GM12878 (cell line): ENCODE results near the gene DCAF17. TPM values are rescaled to one million over a fixed set of nuclear protein-coding genes. Genes with fewer than 3 reads are reported as not detected.

ENCODE experiments used
- ATF7 ChIP-seq: fragments of 450-650 bp; IDR thresholded peaks from 2 replicates; pipeline ENCODE4 v1.6.1; 2016; ENCODE audit warnings: low read depth, mild to moderate bottlenecking
- BCL11A ChIP-seq: IDR thresholded peaks from 2 replicates; pipeline ENCODE4 v1.6.1; 2011; ENCODE audit warnings: low read depth, low read length
- CBX5 ChIP-seq: sonication (generic); IDR thresholded peaks from 2 replicates; pipeline ENCODE4 v1.6.1; 2016; ENCODE audit warnings: low read depth, moderate library complexity, mild to moderate bottlenecking, inconsistent platforms
- CREM ChIP-seq: IDR thresholded peaks from 2 replicates; pipeline ENCODE4 v1.6.1; 2014; ENCODE audit warnings: antibody characterized with exemption, low read depth
- FOXM1 ChIP-seq: IDR thresholded peaks from 2 replicates; pipeline ENCODE4 v1.6.1; 2012; ENCODE audit warnings: low read depth, mild to moderate bottlenecking, inconsistent platforms, low read length, moderate library complexity
- IRF4 ChIP-seq: IDR thresholded peaks from 2 replicates; pipeline ENCODE4 v1.6.1; 2011; ENCODE audit warnings: low read depth, low read length
- MEF2A ChIP-seq: IDR thresholded peaks from 2 replicates; pipeline ENCODE4 v1.6.1; 2011; ENCODE audit warnings: low read depth, mild to moderate bottlenecking, low read length, moderate library complexity; ENCODE audit not compliant: insufficient read depth
- NRF1 ChIP-seq: conservative IDR thresholded peaks from 2 replicates; pipeline ENCODE4 v1.6.1; 2011; ENCODE audit warnings: mild to moderate bottlenecking, low read depth, low read length, improper control_type of control experiment
- PAX5 ChIP-seq: IDR thresholded peaks from 2 replicates; pipeline ENCODE4 v1.6.1; 2011; ENCODE audit warnings: low read depth, low read length, borderline replicate concordance
- POLR2A ChIP-seq: IDR thresholded peaks from 2 replicates; pipeline ENCODE4 v1.6.1; 2011; ENCODE audit warnings: low read depth, mild to moderate bottlenecking, low read length
- POLR2AphosphoS5 ChIP-seq: IDR thresholded peaks from 2 replicates; pipeline ENCODE4 v1.6.1; 2011; ENCODE audit warnings: mild to moderate bottlenecking, low read length, inconsistent platforms
- RUNX3 ChIP-seq: IDR thresholded peaks from 2 replicates; pipeline ENCODE4 v1.6.1; 2012; ENCODE audit warnings: low read length, inconsistent platforms
- SMAD1 ChIP-seq: fragments of 450-650 bp; IDR thresholded peaks from 2 replicates; pipeline ENCODE4 v1.6.1; 2018; ENCODE audit warnings: mild to moderate bottlenecking, low read depth; ENCODE audit not compliant: partially characterized antibody
- TAF1 ChIP-seq: IDR thresholded peaks from 2 replicates; pipeline ENCODE4 v1.6.1; 2011; ENCODE audit warnings: mild to moderate bottlenecking, low read depth, low read length, borderline replicate concordance
- TCF7 ChIP-seq: IDR thresholded peaks from 2 replicates; pipeline ENCODE4 v1.6.1; 2014; ENCODE audit warnings: antibody characterized with exemption, borderline replicate concordance
- ZNF384 ChIP-seq: IDR thresholded peaks from 2 replicates; pipeline ENCODE4 v1.6.1; 2012; ENCODE audit warnings: low read depth, mild to moderate bottlenecking, low read length, improper control_type of control experiment, borderline replicate concordance
- polyA plus RNA-seq, 11 experiments: library from polyadenylated mRNA; depleted of rRNA in 4 of 11; unstranded in 6 of 11; stranded (reverse) in 5 of 11; fragments of >200 nt; fragmentation: Nextera tagmentation in 4 of 11; fragmentation: Illumina TruSeq in 1 of 11; extraction: Ambion mirVana in 4 of 11; extraction: Trizol in 1 of 11; gene quantifications; 1 replicate in 1 of 11; 2 replicates in 10 of 11; pipeline versions ENCODE4 v1.2.1 to v1.2.3, GENCODE V29; 2011 to 2016; ENCODE audit warnings: inconsistent platforms in 2 of 11, missing spikeins in 2 of 11, low read depth in 1 of 11
- total RNA-seq, 4 experiments: library from RNA; depleted of rRNA in 3 of 4; stranded (reverse); fragments of >200 nt in 3 of 4; fragmentation: Illumina TruSeq in 1 of 4; extraction: Trizol in 1 of 4; gene quantifications; 2 replicates each; pipeline versions ENCODE4 v1.2.1 to v1.2.3, GENCODE V29; 2013 to 2021
- TF ChIP-seq, protein P1 (sequence below): IDR thresholded peaks from 2 replicates; pipeline ENCODE4 v1.6.1; 2011; ENCODE audit warnings: borderline replicate concordance, low read depth, mild to moderate bottlenecking, moderate library complexity, low read length; ENCODE audit not compliant: insufficient read depth, poor library complexity, severe bottlenecking
- TF ChIP-seq, protein P2 (sequence below): IDR thresholded peaks from 2 replicates; pipeline ENCODE4 v1.6.1; 2012; ENCODE audit warnings: low read depth, low read length, improper control_type of control experiment
- TF ChIP-seq, protein P3 (sequence below): fragments of 450-650 bp; IDR thresholded peaks from 2 replicates; pipeline ENCODE4 v1.6.1; 2016; ENCODE audit warnings: mild to moderate bottlenecking, moderate library complexity, borderline replicate concordance
- TF ChIP-seq, protein P4 (sequence below), 3 experiments: IDR thresholded peaks in 2 of 3; conservative IDR thresholded peaks in 1 of 3; 2 replicates each; pipeline ENCODE4 v1.5.1; 2011; ENCODE audit warnings: low read depth in 3 of 3, low read length in 3 of 3, mild to moderate bottlenecking in 3 of 3, control low read depth in 2 of 3, moderate library complexity in 2 of 3, inconsistent platforms in 1 of 3, mixed read lengths in 1 of 3; ENCODE audit not compliant: control insufficient read depth in 2 of 3, insufficient read depth in 1 of 3; ENCODE audit errors: extremely low read depth in 1 of 3
- TF ChIP-seq, protein P5 (sequence below): fragments of 450-650 bp; IDR thresholded peaks from 2 replicates; pipeline ENCODE4 v1.6.1; 2017; ENCODE audit warnings: low read depth, mild to moderate bottlenecking, moderate library complexity

DCAF17 gene
- total and polyA plus RNA-seq, 10 of the 15 experiments (the other 5 are each of a cell fraction or from before 2014, with no cell fraction given): 5.2 to 32.9 (median 23.4) TPM

DNA sequence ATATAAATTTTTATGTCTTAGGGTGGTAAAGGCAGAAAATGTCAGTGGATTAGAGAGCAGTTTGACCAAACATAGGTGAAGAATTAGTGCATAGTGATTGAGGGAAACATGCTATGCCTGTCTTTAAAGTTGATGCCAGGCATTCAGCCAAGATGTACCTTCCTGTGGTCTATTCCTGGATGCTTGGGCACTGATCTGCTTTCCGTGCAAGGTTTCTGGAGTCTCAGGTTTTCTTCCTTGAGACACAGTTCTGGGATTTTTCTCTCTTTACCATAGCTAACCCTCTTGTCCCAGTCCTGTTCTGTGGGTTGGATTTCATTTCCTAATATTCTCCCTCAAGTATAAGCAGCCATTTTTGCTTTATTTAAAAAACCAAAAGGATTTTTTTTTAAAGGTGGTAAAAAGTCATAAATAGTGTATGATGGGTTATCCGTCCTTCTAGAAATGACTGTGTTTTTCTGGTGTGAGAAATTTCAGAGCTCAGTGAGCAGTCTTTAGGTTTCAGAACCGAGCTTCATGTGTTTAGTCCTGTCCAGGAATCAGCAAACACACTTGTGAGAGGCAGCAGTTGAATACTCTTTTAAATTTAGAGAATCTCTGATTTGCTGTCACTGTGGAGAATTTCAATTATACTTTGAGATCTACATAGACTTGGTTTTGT lies 45.3 kb downstream of the DCAF17 start (continued):
- TF ChIP-seq, protein P1, sequence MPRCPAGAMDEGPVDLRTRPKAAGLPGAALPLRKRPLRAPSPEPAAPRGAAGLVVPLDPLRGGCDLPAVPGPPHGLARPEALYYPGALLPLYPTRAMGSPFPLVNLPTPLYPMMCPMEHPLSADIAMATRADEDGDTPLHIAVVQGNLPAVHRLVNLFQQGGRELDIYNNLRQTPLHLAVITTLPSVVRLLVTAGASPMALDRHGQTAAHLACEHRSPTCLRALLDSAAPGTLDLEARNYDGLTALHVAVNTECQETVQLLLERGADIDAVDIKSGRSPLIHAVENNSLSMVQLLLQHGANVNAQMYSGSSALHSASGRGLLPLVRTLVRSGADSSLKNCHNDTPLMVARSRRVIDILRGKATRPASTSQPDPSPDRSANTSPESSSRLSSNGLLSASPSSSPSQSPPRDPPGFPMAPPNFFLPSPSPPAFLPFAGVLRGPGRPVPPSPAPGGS: peak; percentile 82
- TF ChIP-seq TCF7: peak; percentile 25; the same call in 1 of the 2 replicates
- no peak; the same call in 1 of the 2 replicates for TF ChIP-seq BCL11A
- TF ChIP-seq RUNX3: peak; percentile 81
- TF ChIP-seq IRF4: peak; percentile 84
- TF ChIP-seq FOXM1: peak; percentile 90
- TF ChIP-seq MEF2A: peak; percentile 95
- peak; percentile 81; the same call in 1 of the 2 replicates for TF ChIP-seq CBX5
- no peak for TF ChIP-seq PAX5
- TF ChIP-seq SMAD1: no peak
- no peak for TF ChIP-seq ZNF384
- TF ChIP-seq, protein P2, sequence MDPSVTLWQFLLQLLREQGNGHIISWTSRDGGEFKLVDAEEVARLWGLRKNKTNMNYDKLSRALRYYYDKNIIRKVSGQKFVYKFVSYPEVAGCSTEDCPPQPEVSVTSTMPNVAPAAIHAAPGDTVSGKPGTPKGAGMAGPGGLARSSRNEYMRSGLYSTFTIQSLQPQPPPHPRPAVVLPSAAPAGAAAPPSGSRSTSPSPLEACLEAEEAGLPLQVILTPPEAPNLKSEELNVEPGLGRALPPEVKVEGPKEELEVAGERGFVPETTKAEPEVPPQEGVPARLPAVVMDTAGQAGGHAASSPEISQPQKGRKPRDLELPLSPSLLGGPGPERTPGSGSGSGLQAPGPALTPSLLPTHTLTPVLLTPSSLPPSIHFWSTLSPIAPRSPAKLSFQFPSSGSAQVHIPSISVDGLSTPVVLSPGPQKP: no peak
- TF ChIP-seq POLR2AphosphoS5: no peak
- no peak for TF ChIP-seq CREM
- TF ChIP-seq, protein P3, sequence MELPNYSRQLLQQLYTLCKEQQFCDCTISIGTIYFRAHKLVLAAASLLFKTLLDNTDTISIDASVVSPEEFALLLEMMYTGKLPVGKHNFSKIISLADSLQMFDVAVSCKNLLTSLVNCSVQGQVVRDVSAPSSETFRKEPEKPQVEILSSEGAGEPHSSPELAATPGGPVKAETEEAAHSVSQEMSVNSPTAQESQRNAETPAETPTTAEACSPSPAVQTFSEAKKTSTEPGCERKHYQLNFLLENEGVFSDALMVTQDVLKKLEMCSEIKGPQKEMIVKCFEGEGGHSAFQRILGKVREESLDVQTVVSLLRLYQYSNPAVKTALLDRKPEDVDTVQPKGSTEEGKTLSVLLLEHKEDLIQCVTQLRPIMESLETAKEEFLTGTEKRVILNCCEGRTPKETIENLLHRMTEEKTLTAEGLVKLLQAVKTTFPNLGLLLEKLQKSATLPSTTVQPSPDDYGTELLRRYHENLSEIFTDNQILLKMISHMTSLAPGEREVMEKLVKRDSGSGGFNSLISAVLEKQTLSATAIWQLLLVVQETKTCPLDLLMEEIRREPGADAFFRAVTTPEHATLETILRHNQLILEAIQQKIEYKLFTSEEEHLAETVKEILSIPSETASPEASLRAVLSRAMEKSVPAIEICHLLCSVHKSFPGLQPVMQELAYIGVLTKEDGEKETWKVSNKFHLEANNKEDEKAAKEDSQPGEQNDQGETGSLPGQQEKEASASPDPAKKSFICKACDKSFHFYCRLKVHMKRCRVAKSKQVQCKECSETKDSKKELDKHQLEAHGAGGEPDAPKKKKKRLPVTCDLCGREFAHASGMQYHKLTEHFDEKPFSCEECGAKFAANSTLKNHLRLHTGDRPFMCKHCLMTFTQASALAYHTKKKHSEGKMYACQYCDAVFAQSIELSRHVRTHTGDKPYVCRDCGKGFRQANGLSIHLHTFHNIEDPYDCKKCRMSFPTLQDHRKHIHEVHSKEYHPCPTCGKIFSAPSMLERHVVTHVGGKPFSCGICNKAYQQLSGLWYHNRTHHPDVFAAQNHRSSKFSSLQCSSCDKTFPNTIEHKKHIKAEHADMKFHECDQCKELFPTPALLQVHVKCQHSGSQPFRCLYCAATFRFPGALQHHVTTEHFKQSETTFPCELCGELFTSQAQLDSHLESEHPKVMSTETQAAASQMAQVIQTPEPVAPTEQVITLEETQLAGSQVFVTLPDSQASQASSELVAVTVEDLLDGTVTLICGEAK: no peak
- TF ChIP-seq, protein P4, sequence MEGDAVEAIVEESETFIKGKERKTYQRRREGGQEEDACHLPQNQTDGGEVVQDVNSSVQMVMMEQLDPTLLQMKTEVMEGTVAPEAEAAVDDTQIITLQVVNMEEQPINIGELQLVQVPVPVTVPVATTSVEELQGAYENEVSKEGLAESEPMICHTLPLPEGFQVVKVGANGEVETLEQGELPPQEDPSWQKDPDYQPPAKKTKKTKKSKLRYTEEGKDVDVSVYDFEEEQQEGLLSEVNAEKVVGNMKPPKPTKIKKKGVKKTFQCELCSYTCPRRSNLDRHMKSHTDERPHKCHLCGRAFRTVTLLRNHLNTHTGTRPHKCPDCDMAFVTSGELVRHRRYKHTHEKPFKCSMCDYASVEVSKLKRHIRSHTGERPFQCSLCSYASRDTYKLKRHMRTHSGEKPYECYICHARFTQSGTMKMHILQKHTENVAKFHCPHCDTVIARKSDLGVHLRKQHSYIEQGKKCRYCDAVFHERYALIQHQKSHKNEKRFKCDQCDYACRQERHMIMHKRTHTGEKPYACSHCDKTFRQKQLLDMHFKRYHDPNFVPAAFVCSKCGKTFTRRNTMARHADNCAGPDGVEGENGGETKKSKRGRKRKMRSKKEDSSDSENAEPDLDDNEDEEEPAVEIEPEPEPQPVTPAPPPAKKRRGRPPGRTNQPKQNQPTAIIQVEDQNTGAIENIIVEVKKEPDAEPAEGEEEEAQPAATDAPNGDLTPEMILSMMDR (IDR thresholded peaks at IDR 0.05 in 2 of 3, conservative IDR thresholded peaks at IDR 0.05 in 1 of 3; ENCODE audit: control insufficient read depth in 2 of 3, extremely low read depth in 1 of 3, insufficient read depth in 1 of 3, low read depth in 3 of 3, low read length in 3 of 3): no peak
- no peak for TF ChIP-seq NRF1
- no peak for TF ChIP-seq ATF7
- no peak for TF ChIP-seq POLR2A
- no peak for TF ChIP-seq TAF1
- TF ChIP-seq, protein P5, sequence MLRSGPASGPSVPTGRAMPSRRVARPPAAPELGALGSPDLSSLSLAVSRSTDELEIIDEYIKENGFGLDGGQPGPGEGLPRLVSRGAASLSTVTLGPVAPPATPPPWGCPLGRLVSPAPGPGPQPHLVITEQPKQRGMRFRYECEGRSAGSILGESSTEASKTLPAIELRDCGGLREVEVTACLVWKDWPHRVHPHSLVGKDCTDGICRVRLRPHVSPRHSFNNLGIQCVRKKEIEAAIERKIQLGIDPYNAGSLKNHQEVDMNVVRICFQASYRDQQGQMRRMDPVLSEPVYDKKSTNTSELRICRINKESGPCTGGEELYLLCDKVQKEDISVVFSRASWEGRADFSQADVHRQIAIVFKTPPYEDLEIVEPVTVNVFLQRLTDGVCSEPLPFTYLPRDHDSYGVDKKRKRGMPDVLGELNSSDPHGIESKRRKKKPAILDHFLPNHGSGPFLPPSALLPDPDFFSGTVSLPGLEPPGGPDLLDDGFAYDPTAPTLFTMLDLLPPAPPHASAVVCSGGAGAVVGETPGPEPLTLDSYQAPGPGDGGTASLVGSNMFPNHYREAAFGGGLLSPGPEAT: no peak
